Fibroblast of the aortic adventitia (primary cell): ENCODE measurements around the gene MRPS25. TPM values are rescaled to one million over a fixed set of nuclear protein-coding genes. Genes with fewer than 3 reads are reported as not detected.

Source experiments
- DNase-seq: peaks from one replicate; pipeline ENCODE4 v3.0.0-alpha.2; 2010; ENCODE audit warnings: low read depth
- H3K4me3 ChIP-seq: 2 replicates; pipeline ENCODE4 v1.5.1; 2011; ENCODE audit warnings: low read depth, mild to moderate bottlenecking, control low read depth, low read length, moderate library complexity
- CTCF ChIP-seq: IDR thresholded peaks from 2 replicates; pipeline ENCODE4 v1.5.1; 2011; ENCODE audit warnings: mild to moderate bottlenecking, low read length, control low read depth, inconsistent platforms; ENCODE audit not compliant: insufficient read depth
- total RNA-seq: library from RNA; depleted of rRNA; stranded (reverse); fragments of >200 nt; gene quantifications from 2 replicates; pipeline ENCODE4 v1.2.3, GENCODE V29; 2012; ENCODE audit warnings: low replicate concordance

MRPS25 gene
- total RNA-seq, 1 donor, result 12.7 TPM

DNA sequence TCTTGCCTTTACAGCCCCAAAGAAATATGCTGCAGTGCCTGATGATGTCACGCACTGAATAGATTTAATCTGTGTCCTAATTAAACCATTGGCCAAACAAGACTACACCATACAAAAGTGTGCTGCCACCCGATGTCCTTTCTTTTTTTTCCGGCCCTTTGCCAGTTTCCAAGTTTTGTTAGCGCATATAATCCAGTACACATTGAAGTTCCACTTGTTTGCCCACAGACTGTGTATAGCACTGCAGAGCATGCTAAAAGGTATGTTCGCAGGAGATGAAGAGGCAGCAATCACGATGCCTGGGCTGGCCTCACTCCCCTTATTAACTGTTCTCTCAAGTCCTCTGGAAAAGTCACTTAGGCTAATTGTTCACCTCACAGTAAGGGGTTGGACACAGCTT is 26.8 kb downstream of the MRPS25 start:
- H3K4me3 ChIP-seq, result no peak overlapping the region
- no peak for TF ChIP-seq CTCF
- no peak for DNase-seq

DNA sequence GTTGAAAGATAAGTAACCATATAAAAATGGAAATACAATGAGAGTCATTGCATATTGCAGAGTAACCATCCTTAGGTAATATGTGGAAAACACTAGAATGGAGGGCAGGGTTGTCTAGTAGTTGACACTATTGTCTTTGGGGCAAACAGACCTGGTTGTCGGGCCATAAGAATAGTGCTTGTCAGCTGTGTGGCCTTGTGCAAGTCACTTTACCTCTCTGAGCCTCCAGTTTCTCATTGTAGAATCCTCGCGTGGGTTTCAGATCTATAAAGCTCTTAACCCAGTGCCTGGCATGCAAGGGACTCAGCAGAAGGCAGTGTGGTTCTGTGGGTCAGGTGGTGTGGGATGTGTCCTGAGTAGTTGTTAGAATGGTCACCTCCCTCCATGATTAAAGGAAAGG is 32.0 kb downstream of the MRPS25 start:
- no peak for DNase-seq
- no peak overlapping the region for H3K4me3 ChIP-seq
- no peak for TF ChIP-seq CTCF

GRCh38 chr3:15032650-15033049 is 32.5 kb downstream of the MRPS25 start:
- no peak for DNase-seq
- no peak overlapping the region for H3K4me3 ChIP-seq
- no peak for TF ChIP-seq CTCF

- H3K4me3 ChIP-seq, result no peak overlapping the region
- no peak for DNase-seq
- TF ChIP-seq CTCF, result no peak
These were observed 35.5 kb downstream of the MRPS25 start for GRCh38 chr3:15029625-15030024.

DNA sequence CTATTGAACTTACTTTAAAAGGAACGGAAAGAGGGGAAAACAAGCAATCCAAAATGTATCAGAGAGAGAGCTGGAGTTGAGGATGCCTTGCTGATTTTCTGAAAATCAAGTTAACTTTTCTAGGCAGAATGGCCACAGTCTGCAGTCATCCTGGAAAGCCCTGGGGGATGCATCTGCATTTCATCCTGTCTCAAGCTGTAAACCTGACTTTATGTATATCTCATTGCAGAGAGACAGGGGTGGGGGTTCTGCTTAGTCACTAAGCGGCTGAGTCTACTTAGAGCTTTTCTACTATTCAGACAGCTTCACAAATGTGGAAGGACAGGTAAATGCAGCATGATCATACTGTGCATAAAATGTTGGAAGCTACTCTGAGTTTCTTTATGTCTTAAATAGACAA is 41.4 kb downstream of the MRPS25 start:
- H3K4me3 ChIP-seq, result no peak overlapping the region
- no peak for DNase-seq
- no peak for TF ChIP-seq CTCF

DNA sequence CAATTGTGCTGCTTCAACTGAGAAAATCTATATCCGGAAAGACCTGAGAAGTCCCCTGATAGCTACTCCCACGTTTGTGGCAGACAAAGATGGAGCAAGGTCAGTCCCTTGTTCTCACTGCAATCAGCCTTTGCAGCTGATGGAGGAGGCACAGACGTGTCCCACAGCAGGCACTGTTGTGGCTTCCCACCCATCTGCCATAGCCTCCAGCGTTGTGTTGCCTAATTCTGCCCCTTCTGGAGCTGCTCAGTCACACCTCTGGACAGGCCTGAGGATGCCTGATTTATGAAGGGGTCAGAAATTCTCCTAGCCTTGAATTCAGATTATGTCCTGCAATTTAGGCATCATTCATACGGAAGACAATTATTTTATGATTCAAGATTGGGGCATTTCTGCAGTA is 41.9 kb downstream of the MRPS25 start:
- no peak for DNase-seq
- no peak overlapping the region for H3K4me3 ChIP-seq
- no peak for TF ChIP-seq CTCF

DNA sequence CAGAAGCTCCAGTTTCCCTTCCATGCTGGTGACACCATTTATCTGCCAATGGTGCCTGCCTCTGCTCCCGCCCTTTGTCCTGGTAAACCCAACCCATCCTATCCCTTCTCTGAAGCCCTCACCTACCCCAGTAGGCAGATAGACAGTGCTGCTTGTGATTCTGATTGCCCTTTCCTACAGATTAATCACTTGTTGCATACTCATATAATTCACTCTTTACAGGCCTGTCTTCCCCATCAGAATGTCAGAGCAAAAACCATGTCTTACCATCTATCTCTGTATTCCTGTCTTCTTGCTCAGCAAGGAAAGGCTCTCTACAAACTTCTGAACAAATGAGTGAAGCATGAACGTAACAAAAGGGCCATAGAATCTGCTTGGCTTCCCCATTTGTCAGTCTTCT is 47.9 kb downstream of the MRPS25 start:
- no peak overlapping the region for H3K4me3 ChIP-seq
- no peak for DNase-seq
- TF ChIP-seq CTCF, result no peak
